Right atrium auricular region (tissue), 2 donors: ENCODE data around the gene SLC9C2. TPM values are rescaled to one million over a fixed set of nuclear protein-coding genes. Genes with fewer than 3 reads are reported as not detected.

Experiments used
- DNase-seq: peaks from one replicate; pipeline ENCODE4 v3.0.0-alpha.2; 2019; ENCODE audit warnings: low spot score
- H3K27ac ChIP-seq, 2 donors: fragments of 200-600 bp; sonication (generic); 1 replicate in 1 of 2; 2 replicates in 1 of 2; pipeline ENCODE4 v1.5.1; 2016 to 2019
- H3K27me3 ChIP-seq, 2 donors: fragments of 200-600 bp; sonication (generic); one replicate each; pipeline versions ENCODE4 v1.5.1 to v1.6.0; 2017 to 2019
- H3K36me3 ChIP-seq: fragments of 200-600 bp; sonication (generic); one replicate; pipeline ENCODE4 v1.5.1; 2016
- H3K4me1 ChIP-seq, 2 donors: fragments of 200-600 bp; sonication (generic); one replicate each; pipeline versions ENCODE4 v1.5.1 to v1.6.0; 2017 to 2019
- H3K4me3 ChIP-seq, 2 donors: fragments of 200-600 bp; sonication (generic); 1 replicate in 1 of 2; 2 replicates in 1 of 2; pipeline ENCODE4 v1.5.1; 2017 to 2019; ENCODE audit warnings: mild to moderate bottlenecking in 1 of 2, moderate library complexity in 1 of 2
- H3K9me3 ChIP-seq, 2 donors: fragments of 200-600 bp; sonication (generic); one replicate each; pipeline ENCODE4 v1.5.1; 2019
- CTCF ChIP-seq, 2 donors: fragments of 200-600 bp; sonication (generic); IDR thresholded peaks; one replicate each; pipeline ENCODE4 v1.5.1; 2019; ENCODE audit warnings: antibody characterized with exemption in 2 of 2
- total RNA-seq, 2 donors: library from RNA; depleted of rRNA; stranded (reverse); fragments of >200 nt; gene quantifications; one replicate each; pipeline ENCODE4 v1.1.0, GENCODE V29; 2016

Gene SLC9C2
- total RNA-seq, 2 donors from 2014 or later: 0.24 TPM; not detected in 1

- no peaks in the 10 kb centered on the region for H3K4me1 ChIP-seq
- peaks cover 0 to 5% of the 10 kb centered on the region in 2 donors for H3K9me3 ChIP-seq
- no peak for DNase-seq
- no peaks in the 10 kb centered on the region for H3K36me3 ChIP-seq
- H3K27ac ChIP-seq: no peak overlapping the region
- no peaks in the 10 kb centered on the region for H3K27me3 ChIP-seq
- H3K4me3 ChIP-seq: no peak overlapping the region
- no peak for TF ChIP-seq CTCF (IDR thresholded peaks at IDR 0.05)
Observed at GRCh38 chr1:173509797-173510196, 93.1 kb downstream of the SLC9C2 start.

- peaks cover 0 to 1% of the 10 kb centered on the region in 2 donors for H3K9me3 ChIP-seq
- TF ChIP-seq CTCF (IDR thresholded peaks at IDR 0.05): no peak
- DNase-seq: no peak
- H3K4me1 ChIP-seq: no peaks in the 10 kb centered on the region
- no peaks in the 10 kb centered on the region for H3K27me3 ChIP-seq
- no peak overlapping the region for H3K4me3 ChIP-seq
- no peak overlapping the region for H3K27ac ChIP-seq
- no peaks in the 10 kb centered on the region for H3K36me3 ChIP-seq
Observed at GRCh38 chr1:173508541-173508940, 94.3 kb downstream of the SLC9C2 start.

- DNase-seq: no peak
- Histone ChIP-seq H3K4me1 (no peaks in the 10 kb centered on the region), H3K9me3 (no peaks in the 10 kb centered on the region), H3K27me3 (no peaks in the 10 kb centered on the region), H3K36me3 (no peaks in the 10 kb centered on the region), H3K27ac (no peak overlapping the region), H3K4me3 (no peak overlapping the region)
- TF ChIP-seq CTCF (IDR thresholded peaks at IDR 0.05): no peak
Observed at GRCh38 chr1:173507847-173508209, 95.0 kb downstream of the SLC9C2 start.

GRCh38 chr1:173507205-173507846 lies 95.5 kb downstream of the SLC9C2 start:
- DNase-seq: no peak
- Histone ChIP-seq H3K4me3 (no peak overlapping the region), H3K27me3 (no peaks in the 10 kb centered on the region), H3K36me3 (no peaks in the 10 kb centered on the region), H3K4me1 (no peaks in the 10 kb centered on the region), H3K27ac (no peak overlapping the region), H3K9me3 (no peaks in the 10 kb centered on the region)
- no peak for TF ChIP-seq CTCF (IDR thresholded peaks at IDR 0.05)

- Histone ChIP-seq H3K4me3 (no peak overlapping the region), H3K27ac (no peak overlapping the region), H3K36me3 (no peaks in the 10 kb centered on the region), H3K4me1 (no peaks in the 10 kb centered on the region), H3K27me3 (no peaks in the 10 kb centered on the region), H3K9me3 (no peaks in the 10 kb centered on the region)
- no peak for DNase-seq
- TF ChIP-seq CTCF (IDR thresholded peaks at IDR 0.05): no peak
Observed at GRCh38 chr1:173506437-173506836, 96.4 kb downstream of the SLC9C2 start.

- TF ChIP-seq CTCF (IDR thresholded peaks at IDR 0.05): no peak
- H3K9me3 ChIP-seq: no peaks in the 10 kb centered on the region
Observed at GRCh38 chr1:173505391-173505790, 97.5 kb downstream of the SLC9C2 start.

More at GRCh38 chr1:173505391-173505790, 97.5 kb downstream of the SLC9C2 start:
- no peak for DNase-seq
- H3K27me3 ChIP-seq: no peaks in the 10 kb centered on the region
- no peaks in the 10 kb centered on the region for H3K4me1 ChIP-seq
- H3K27ac ChIP-seq: no peak overlapping the region
- H3K36me3 ChIP-seq: no peaks in the 10 kb centered on the region
- no peak overlapping the region for H3K4me3 ChIP-seq
